Fibroblast of lung (primary cell): ENCODE results near the gene PIGX.

ENCODE experiments used
- EZH2 ChIP-seq: IDR thresholded peaks from 2 replicates; pipeline ENCODE4 v1.5.1; 2012; ENCODE audit warnings: low read length, control low read depth, mild to moderate bottlenecking; ENCODE audit errors: missing control alignments
- TF ChIP-seq, protein P1 (sequence below), 2 donors: IDR thresholded peaks in 1 of 2; conservative IDR thresholded peaks in 1 of 2; 1 replicate in 1 of 2; 2 replicates in 1 of 2; pipeline ENCODE4 v1.5.1; 2011 to 2012; ENCODE audit warnings: low read length in 2 of 2, control low read depth in 1 of 2, inconsistent platforms in 1 of 2, low read depth in 1 of 2, mild to moderate bottlenecking in 1 of 2

DNA sequence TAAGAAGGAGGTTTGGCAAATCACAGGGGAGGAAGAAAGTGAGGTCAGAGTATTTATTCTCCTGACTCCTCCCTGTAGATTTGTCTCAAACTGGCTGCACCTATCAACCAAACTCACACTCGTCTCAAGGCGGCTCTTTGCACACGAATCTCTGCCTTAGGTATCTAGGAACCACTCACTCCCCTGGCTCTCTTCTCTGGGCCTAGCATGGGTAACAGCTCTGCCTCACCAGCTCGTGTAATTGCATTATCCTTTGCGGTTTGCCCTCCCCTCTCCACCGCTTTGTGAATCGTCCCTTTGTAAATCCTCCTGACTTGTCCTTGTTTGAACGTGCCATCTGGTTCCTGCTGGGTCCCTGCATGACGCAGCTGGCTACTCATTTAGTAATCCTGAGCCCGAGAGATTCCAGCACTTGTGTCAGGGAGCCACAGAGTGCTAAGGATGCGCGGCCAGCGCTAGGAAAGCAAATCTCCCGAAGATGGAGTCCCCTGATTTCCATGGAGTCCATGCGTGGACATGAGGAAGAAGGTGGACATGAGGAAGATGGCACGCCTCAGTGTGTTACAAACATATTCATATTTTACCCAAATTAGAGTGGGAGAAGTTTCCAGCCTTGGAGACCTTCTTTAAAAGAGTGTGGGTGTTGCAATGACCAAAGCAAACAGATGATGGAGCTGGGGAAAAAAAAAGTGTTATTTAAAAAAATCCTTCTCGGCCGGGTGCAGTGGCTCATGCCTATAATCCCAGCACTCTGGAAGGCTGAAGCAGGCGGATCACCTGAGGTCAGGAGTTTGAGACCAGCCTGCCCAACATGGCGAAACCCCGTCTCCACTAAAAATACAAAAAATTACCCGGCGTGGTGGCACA is 45.9 kb upstream of the PIGX start:
- TF ChIP-seq, protein P1, sequence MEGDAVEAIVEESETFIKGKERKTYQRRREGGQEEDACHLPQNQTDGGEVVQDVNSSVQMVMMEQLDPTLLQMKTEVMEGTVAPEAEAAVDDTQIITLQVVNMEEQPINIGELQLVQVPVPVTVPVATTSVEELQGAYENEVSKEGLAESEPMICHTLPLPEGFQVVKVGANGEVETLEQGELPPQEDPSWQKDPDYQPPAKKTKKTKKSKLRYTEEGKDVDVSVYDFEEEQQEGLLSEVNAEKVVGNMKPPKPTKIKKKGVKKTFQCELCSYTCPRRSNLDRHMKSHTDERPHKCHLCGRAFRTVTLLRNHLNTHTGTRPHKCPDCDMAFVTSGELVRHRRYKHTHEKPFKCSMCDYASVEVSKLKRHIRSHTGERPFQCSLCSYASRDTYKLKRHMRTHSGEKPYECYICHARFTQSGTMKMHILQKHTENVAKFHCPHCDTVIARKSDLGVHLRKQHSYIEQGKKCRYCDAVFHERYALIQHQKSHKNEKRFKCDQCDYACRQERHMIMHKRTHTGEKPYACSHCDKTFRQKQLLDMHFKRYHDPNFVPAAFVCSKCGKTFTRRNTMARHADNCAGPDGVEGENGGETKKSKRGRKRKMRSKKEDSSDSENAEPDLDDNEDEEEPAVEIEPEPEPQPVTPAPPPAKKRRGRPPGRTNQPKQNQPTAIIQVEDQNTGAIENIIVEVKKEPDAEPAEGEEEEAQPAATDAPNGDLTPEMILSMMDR (conservative IDR thresholded peaks at IDR 0.05 in 1 of 2, IDR thresholded peaks at IDR 0.05 in 1 of 2; ENCODE audit: low read depth in 1 of 2, low read length in 2 of 2) = no peak
- TF ChIP-seq EZH2 = no peak
